PC-3 (cell line): Measurements from ENCODE around the gene PALD1. TPM values are rescaled to one million over a fixed set of nuclear protein-coding genes. Genes with fewer than 3 reads are reported as not detected.

Source experiments
- ATAC-seq: fragments of 200-7000 bp; cut with Tn5 transposase; 2 replicates; pipeline ENCODE4 v1.9.1; 2020; ENCODE audit warnings: mild to moderate bottlenecking, moderate library complexity
- BruUV-seq: library from RNA; stranded (reverse); fragments of 400-500 nt; replicated peaks from 2 replicates; lab custom pipeline; 2021; lab: Mats Ljungman, UMichigan
- CTCF ChIA-PET: fragments of 300-600 bp; sonication (Branson Sonifier 250); formaldehyde crosslinking; loops from one replicate; lab custom pipeline; 2022; ENCODE audit warnings: antibody characterized with exemption; lab: Charles Lee
- POLR2A ChIA-PET: fragments of 300-600 bp; sonication (Branson Sonifier 250); formaldehyde crosslinking; loops from one replicate; lab custom pipeline; 2022; ENCODE audit warnings: antibody characterized with exemption; ENCODE audit not compliant: unreplicated experiment; lab: Charles Lee
- DNase-seq: peaks from one replicate; pipeline ENCODE4 v3.0.0-alpha.2; 2015
- H2AFZ ChIP-seq: fragments of 300-600 bp; sonication (generic); 2 replicates; pipeline ENCODE4 v1.6.0; 2016; ENCODE audit warnings: antibody characterized with exemption, low read length
- H3F3A ChIP-seq: fragments of 300-600 bp; sonication (generic); one replicate; pipeline ENCODE4 v1.6.0; 2017; ENCODE audit warnings: antibody characterized with exemption, low read length, control low read depth, mild to moderate bottlenecking; ENCODE audit not compliant: unreplicated experiment
- H3K27ac ChIP-seq: fragments of 300-600 bp; sonication (generic); 2 replicates; pipeline ENCODE4 v1.5.1; 2016; ENCODE audit warnings: mild to moderate bottlenecking, low read length
- H3K27me3 ChIP-seq: fragments of 300-600 bp; sonication (generic); 2 replicates; pipeline ENCODE4 v1.6.1; 2016; ENCODE audit warnings: low read length, mixed read lengths
- H3K36me3 ChIP-seq: fragments of 300-600 bp; sonication (generic); 2 replicates; pipeline ENCODE4 v1.6.1; 2016; ENCODE audit warnings: low read depth, mixed run types, low read length, mixed read lengths
- H3K4me1 ChIP-seq: fragments of 300-600 bp; sonication (generic); 2 replicates; pipeline ENCODE4 v1.5.1; 2016; ENCODE audit warnings: low read length; ENCODE audit not compliant: insufficient read depth
- H3K4me2 ChIP-seq: fragments of 300-600 bp; sonication (generic); 2 replicates; pipeline ENCODE4 v1.6.0; 2016; ENCODE audit warnings: low read length
- H3K4me3 ChIP-seq: fragments of 300-600 bp; sonication (generic); 2 replicates; pipeline ENCODE4 v1.5.1; 2016; ENCODE audit warnings: mild to moderate bottlenecking, low read length, mixed read lengths
- H3K79me2 ChIP-seq: fragments of 300-600 bp; sonication (generic); 2 replicates; pipeline ENCODE4 v1.6.1; 2017; ENCODE audit warnings: low read length, mixed read lengths
- H3K9ac ChIP-seq: fragments of 300-600 bp; sonication (generic); 2 replicates; pipeline ENCODE4 v1.6.0; 2016; ENCODE audit warnings: mild to moderate bottlenecking, low read length
- H3K9me2 ChIP-seq: fragments of 300-600 bp; sonication (generic); replicated peaks from 2 replicates; pipeline ENCODE4 v1.6.1; 2016; ENCODE audit warnings: mixed run types, low read length, mixed read lengths
- H3K9me3 ChIP-seq: fragments of 300-600 bp; sonication (generic); 2 replicates; pipeline ENCODE4 v1.6.1; 2016; ENCODE audit warnings: low read length, mixed read lengths
- H4K20me1 ChIP-seq: fragments of 300-600 bp; sonication (generic); 2 replicates; pipeline ENCODE4 v1.6.1; 2016; ENCODE audit warnings: low read length, mixed read lengths
- EZH2 ChIP-seq: fragments of 300-600 bp; sonication (generic); IDR thresholded peaks from one replicate; pipeline ENCODE4 v1.6.1; 2017; ENCODE audit warnings: antibody characterized with exemption, mild to moderate bottlenecking, low read length; ENCODE audit not compliant: unreplicated experiment
- EZH2phosphoT487 ChIP-seq: fragments of 300-600 bp; sonication (generic); IDR thresholded peaks from 2 replicates; pipeline ENCODE4 v1.6.1; 2018; ENCODE audit warnings: mild to moderate bottlenecking, antibody characterized with exemption, low read length, borderline replicate concordance
- intact Hi-C: fragments of 100-400 bp; cut with micrococcal nuclease; formaldehyde crosslinking; loops from 2 replicates; pipeline ENCODE4 v1.9.0; 2023
- total RNA-seq: library from RNA; depleted of rRNA; stranded (reverse); fragments of >200 nt; gene quantifications from 2 replicates; pipeline ENCODE4 v1.2.3, GENCODE V29; 2014
- TF ChIP-seq, protein P1 (sequence below): fragments of 300-600 bp; sonication (generic); conservative IDR thresholded peaks from 2 replicates; pipeline ENCODE4 v1.5.1; 2017; ENCODE audit warnings: antibody characterized with exemption, low read depth, mild to moderate bottlenecking, low read length

PALD1 gene
- total RNA-seq, 1 experiment from 2014 or later: 0.80 TPM

GRCh38 chr10:70523057-70523456 lies 44.5 kb downstream of the PALD1 start:
- Histone ChIP-seq H3K9me3 (no peaks in the 10 kb centered on the region), H3K9me2 (no peaks in the 10 kb centered on the region), H2AFZ (no peak overlapping the region), H3F3A (no peaks in the 10 kb centered on the region), H3K27me3 (no peaks in the 10 kb centered on the region), H3K36me3 (no peaks in the 10 kb centered on the region), H3K4me2 (no peak overlapping the region), H3K79me2 (no peaks in the 10 kb centered on the region), H3K27ac (no peak overlapping the region), H4K20me1 (no peaks in the 10 kb centered on the region), H3K4me3 (no peak overlapping the region), H3K9ac (no peak overlapping the region), H3K4me1 (peaks cover 12% of the 10 kb centered on the region)
- no peak for DNase-seq
- no peak for ATAC-seq
- ChIA-PET CTCF (no interaction called here), POLR2A (no interaction called here)
- no peak for TF ChIP-seq EZH2
- TF ChIP-seq EZH2phosphoT487: no peak
- TF ChIP-seq, protein P1, sequence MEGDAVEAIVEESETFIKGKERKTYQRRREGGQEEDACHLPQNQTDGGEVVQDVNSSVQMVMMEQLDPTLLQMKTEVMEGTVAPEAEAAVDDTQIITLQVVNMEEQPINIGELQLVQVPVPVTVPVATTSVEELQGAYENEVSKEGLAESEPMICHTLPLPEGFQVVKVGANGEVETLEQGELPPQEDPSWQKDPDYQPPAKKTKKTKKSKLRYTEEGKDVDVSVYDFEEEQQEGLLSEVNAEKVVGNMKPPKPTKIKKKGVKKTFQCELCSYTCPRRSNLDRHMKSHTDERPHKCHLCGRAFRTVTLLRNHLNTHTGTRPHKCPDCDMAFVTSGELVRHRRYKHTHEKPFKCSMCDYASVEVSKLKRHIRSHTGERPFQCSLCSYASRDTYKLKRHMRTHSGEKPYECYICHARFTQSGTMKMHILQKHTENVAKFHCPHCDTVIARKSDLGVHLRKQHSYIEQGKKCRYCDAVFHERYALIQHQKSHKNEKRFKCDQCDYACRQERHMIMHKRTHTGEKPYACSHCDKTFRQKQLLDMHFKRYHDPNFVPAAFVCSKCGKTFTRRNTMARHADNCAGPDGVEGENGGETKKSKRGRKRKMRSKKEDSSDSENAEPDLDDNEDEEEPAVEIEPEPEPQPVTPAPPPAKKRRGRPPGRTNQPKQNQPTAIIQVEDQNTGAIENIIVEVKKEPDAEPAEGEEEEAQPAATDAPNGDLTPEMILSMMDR: no peak
- no TSS peak for BruUV-seq
- intact Hi-C loops: no loop called here

DNA sequence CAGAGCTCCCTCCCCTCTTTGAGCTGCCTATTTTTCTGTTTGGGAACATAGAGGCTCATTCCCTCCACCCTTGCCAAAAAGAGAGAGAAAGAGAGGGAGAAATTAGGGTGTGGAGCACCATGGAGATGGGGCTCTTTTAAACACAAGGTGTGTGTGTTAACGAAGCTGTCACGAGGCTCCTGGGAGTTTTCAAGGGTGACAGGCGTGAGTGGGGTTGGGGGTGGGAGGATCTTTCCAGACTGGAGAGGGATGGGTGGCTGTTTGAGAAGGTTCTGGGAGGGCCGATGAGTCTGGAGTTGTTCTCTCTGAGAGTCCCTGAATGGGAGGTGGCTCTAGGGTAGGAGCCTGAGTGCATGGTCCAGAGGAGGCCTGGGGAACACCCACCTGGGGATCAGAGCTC lies 45.0 kb downstream of the PALD1 start:
- Histone ChIP-seq H3F3A (no peaks in the 10 kb centered on the region), H2AFZ (no peak overlapping the region), H3K79me2 (no peaks in the 10 kb centered on the region), H3K27me3 (no peaks in the 10 kb centered on the region), H3K9me2 (no peaks in the 10 kb centered on the region), H3K4me3 (no peak overlapping the region), H3K4me2 (no peak overlapping the region), H3K9me3 (no peaks in the 10 kb centered on the region), H3K27ac (no peak overlapping the region), H3K36me3 (no peaks in the 10 kb centered on the region), H4K20me1 (no peaks in the 10 kb centered on the region), H3K9ac (no peak overlapping the region), H3K4me1 (peaks cover 7% of the 10 kb centered on the region)
- intact Hi-C loops: no loop called here
- no TSS peak for BruUV-seq
- TF ChIP-seq EZH2phosphoT487 (no peak), EZH2 (no peak)
- ChIA-PET CTCF (no interaction called here), POLR2A (no interaction called here)
- ATAC-seq (no peak), DNase-seq (no peak)

- H3K9me2 ChIP-seq: no peaks in the 10 kb centered on the region
- no peak overlapping the region for H3K27ac ChIP-seq
- peak overlapping the region; percentile 2; the same call in 1 of the 2 replicates for H2AFZ ChIP-seq
- H3K4me2 ChIP-seq: no peak overlapping the region
- no peak overlapping the region for H3K9ac ChIP-seq
- ChIA-PET POLR2A (no interaction called here), CTCF (interaction anchor here (0.6 kb wide), 1 partner anchor 18 kb away, joined by 4 read pairs; no protein-coding TSS in a partner anchor)
- BruUV-seq: no TSS peak
- intact Hi-C loops: no loop called here
- TF ChIP-seq EZH2 (no peak), EZH2phosphoT487 (no peak)
- TF ChIP-seq, protein P1: no peak
- H3K4me1 ChIP-seq: no peaks in the 10 kb centered on the region
- no peaks in the 10 kb centered on the region for H3F3A ChIP-seq
- H3K27me3 ChIP-seq: no peaks in the 10 kb centered on the region
- ATAC-seq (no peak), DNase-seq (no peak)
- no peaks in the 10 kb centered on the region for H3K79me2 ChIP-seq
- H3K36me3 ChIP-seq: no peaks in the 10 kb centered on the region
- no peak overlapping the region for H3K4me3 ChIP-seq
- no peaks in the 10 kb centered on the region for H3K9me3 ChIP-seq
- H4K20me1 ChIP-seq: no peaks in the 10 kb centered on the region
Observed at GRCh38 chr10:70528314-70528713, 49.7 kb downstream of the PALD1 start.
